Activated CD4-positive, alpha-beta T cell treated with anti-CD3 and anti-CD28 coated beads for 48 hours (primary cell): ENCODE results near the gene CCHCR1.

Experiments used
- DNase-seq: peaks from one replicate; pipeline ENCODE4 v3.0.0-alpha.2; 2020

CCHCR1 gene

GRCh38 chr6:31125586-31126363 lies 31.8 kb downstream of the CCHCR1 start:
- DNase-seq, result no peak

DNA sequence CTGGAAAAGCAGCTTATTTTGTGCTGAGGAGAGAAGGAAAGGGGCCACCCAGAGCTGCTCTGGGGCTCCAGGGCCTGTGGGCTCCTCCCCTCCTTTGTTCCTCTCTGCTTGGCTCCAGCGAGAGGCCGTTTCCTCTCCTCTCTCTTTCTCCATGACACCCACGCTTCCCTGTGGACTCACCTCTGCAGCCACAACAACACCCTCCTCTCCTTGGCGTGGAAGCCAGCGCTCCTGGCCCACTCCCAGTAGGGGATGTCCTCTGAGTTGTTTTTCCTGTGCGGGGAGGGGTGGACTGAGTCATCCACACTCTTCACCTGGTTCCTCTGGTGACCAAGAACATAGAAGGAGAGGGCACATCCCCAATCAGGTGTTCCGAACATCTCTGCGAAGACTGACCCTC lies 32.4 kb downstream of the CCHCR1 start:
- DNase-seq, result no peak

DNA sequence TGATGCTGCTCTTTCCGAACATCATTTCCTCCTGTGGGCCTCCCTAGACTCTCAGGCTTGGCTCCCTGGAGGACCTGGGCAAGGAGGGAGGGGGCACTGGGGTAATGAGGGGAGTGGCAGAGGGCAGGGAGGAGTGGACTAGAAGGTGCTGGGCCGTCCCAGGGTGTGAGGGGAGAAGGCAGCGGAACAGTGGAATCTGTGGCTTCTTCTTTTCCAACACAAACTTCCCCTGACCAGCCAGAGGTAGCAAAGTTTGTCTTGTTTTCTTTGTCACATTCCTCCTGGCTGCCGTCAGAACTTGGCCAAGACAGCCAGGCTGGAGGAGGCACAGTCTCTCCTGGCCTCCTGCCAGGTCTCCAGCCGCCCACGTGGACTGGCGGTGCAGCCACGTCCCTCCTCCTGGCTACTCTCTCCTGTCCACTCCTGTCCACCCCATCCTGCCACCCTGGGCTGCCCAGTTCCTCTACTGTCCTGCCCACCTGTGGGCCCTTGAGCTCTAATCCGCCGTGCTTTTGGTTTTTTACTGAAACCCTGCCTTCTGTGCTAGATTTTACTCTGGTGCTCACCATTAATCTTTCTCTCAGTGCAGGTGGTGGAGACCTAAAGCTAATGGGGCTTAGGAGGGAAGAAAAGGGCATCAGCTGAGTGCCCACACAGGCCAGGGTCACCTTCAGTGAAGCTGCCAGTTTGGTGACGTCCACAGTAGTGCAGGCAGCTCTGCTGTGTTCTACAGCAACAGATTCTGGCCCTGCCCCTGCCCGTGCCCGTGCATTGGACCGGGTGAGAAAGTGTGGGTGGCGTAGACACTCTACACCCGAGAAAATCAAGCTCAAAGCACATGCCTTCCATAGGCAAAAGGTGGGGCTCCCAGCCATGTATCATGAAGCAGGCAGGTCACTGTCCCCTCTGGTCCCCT lies 34.6 kb downstream of the CCHCR1 start:
- DNase-seq, result no peak

- no peak for DNase-seq
Observed at GRCh38 chr6:31121131-31121790, 36.3 kb downstream of the CCHCR1 start.

GRCh38 chr6:31120151-31120915 lies 37.3 kb downstream of the CCHCR1 start, which contains the start of gene CDSN:
CDSN (minus strand) TSS chr6:31120446; CDS start chr6:31120419, 27 bp downstream.
- DNase-seq, result no peak

- no peak for DNase-seq
Observed at GRCh38 chr6:31118178-31118577, 39.4 kb downstream of the CCHCR1 start.

- DNase-seq, result no peak
Observed at GRCh38 chr6:31116661-31117385, 40.8 kb downstream of the CCHCR1 start.

GRCh38 chr6:31115941-31116560 lies 41.6 kb downstream of the CCHCR1 start:
- no peak for DNase-seq

DNA sequence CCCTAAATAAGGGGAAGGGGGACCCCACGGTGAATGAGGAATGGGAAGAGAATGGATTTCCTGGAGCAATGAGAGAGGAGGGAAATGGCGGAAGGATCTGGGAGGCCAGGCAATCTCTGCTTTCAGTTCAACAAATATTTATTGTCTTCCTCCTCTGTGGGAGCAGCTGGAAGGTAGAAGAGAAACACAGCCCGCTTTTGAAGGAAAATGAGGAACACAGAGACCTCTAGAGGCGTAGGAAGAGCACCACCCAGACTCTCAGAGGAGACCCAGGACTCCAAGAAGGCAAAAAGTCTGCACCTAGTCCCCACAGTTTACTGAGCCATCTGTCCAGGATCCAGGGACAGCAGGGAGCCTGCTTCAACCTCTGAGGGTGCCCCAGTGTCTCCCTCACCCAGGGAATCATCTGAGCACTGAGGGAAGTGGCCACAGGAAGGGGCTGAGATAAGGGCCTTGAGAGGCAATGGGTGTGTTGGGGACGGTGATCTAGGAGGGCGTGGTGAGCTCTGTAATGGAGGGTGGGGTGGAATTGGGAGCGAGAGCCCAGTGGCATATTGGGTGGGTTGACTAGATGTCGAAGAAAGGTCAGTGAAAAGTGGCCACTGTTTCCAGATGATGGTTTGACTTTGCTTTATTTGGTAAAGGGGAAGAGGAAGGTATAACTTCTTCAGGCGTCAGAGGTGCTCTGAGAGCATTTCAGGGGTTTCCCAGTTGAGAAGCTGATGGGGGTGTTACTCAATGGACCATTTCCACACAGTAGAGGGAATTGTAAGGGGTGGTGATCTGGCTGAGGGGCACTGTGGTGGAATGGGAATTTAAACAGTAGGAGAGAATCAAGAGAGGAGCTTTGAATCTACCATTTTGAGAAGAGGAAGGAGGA lies 42.4 kb downstream of the CCHCR1 start:
- no peak for DNase-seq

GRCh38 chr6:31114541-31114878 lies 43.1 kb downstream of the CCHCR1 start, which contains the start of gene PSORS1C1:
PSORS1C1 (plus strand) TSS chr6:31114800; CDS start chr6:31129633, 14,833 bp downstream.
- DNase-seq, result no peak

DNA sequence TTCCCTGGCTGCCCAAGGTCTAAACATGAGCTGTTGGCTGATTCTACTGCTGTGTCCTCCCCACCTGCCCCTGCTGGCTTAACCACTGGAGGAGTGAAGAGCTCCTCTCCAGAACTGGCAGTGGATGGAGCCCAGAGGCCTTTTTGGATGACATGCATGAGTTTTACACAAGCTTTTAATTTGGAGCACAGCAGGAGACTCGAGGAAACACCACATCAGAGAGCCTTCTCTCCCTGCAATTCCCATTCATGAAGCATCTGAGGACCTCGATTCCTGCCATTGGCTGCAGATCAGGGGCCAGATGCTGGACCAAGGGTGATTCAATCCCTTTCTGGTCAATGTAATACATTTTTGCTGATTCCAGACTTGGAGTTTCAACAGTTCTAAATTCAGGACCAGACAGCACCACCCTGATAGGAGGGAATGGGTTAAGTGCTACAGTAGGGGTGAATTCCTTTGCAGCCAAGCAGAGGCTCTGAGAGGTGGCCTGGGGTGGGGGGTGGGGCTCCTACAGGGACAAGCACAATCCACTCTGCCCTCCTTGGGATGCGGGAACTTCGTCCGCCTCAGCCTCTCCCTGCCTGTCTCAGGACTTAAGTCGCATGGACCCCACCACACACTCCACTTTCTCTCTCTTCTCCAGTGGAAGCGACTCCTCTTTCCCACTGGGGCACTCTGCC lies 43.6 kb downstream of the CCHCR1 start:
- no peak for DNase-seq

DNA sequence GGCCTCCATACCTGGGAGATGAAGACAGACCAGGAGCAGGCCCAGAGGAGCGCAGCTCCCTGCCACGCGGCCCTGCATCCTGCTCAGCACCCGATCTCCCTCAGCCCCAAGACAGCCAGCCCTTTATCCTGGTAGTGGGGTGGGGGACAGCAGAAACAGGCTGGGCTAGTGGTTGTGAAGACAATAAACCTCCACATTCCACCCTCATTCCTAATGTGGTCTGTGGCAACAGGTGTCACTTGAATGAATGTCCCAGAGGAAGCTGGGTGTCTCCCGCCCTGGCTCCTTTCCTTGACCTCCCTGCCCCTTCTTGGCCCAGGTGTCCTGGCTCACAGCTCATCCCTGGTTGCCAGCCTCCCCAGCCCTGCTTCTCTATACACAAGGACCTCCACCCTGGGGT lies 45.1 kb downstream of the CCHCR1 start, which contains the start of gene C6orf15:
C6orf15 (minus strand) TSS at position 98 of the 400 bp plus-strand sequence; CDS start at position 78, 20 bp downstream.
- no peak for DNase-seq

GRCh38 chr6:31111712-31112111 lies 45.9 kb downstream of the CCHCR1 start:
- no peak for DNase-seq

DNA sequence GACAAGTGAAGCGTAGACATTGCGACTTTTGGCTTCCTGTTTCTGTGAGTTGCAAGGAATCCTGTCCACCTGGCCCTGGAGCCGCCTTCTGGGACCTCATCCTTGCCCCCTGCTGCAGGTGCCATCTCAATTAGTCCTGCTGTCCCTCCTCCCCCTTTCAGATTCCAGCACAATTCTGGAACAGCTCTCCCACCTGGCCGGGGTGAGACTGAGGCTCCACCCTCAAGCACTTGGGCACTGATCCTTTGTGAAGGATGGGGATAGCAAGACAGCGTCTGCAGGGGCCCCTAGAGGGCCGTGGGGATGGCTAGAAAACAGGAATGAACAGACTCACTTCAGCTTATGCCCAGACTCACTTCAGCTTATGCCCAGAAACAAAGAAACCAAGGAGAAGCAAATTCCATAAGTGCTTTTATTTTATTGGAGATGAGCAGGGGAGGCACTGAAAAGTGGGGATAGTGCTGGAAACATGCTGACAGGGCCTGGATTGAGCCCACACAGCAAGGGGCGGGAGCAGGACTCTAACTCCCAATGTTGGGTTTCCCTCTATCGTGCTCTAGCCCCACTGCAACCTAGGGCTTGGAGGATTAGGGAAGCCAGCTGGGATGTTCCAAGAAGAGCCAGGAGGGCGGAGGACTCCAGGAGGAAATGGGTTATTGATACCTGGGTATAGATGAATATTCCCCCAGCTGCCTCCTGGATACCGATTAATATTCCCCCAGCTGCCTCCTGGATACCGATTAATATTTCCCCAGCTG lies 46.6 kb downstream of the CCHCR1 start:
- DNase-seq, result no peak

DNA sequence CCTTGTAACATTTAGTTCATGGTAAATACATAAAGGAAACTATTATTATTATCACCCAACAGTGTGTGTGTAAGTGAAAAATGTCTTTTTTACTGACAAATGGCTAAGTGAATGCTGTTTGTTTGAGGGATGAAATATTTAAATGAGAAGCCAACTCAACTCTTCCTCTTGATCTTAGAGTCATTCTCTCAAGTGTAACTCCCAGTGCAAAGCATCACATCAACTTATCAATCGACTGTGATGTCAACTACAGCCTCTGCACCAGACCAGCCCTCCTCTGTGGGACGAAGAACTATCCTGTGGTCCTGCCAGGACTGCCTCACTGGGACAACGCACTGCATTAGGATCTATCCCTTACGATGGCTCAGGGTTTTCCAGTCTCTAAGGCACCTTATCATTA lies 50.5 kb downstream of the CCHCR1 start:
- DNase-seq, result no peak

- no peak for DNase-seq
Observed at GRCh38 chr6:31103136-31103535, 54.5 kb downstream of the CCHCR1 start.

DNA sequence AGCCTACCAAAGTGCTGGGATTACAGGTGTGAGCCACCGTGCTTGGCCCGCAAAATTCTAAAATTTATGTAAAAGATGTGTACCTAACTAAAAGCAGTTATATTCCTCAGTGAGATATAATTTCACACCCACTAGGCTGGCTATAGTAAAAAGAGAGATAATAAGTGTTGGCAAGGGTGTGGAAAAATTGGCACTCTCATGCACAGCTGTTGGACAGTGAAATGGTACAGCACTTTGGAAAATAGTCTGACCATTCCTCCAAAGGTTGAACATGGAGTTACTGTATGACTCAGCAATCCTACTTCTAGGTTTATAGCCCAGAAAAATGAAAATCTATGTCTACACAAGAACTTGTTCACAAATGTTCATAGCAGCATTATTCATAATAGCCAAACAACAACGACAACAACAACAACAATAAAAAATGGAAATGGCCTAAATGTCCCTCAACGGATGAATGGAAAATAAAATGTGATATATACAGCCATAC lies 59.1 kb downstream of the CCHCR1 start:
- DNase-seq, result no peak

- no peak for DNase-seq
Observed at GRCh38 chr6:31096656-31097055, 60.9 kb downstream of the CCHCR1 start.

DNA sequence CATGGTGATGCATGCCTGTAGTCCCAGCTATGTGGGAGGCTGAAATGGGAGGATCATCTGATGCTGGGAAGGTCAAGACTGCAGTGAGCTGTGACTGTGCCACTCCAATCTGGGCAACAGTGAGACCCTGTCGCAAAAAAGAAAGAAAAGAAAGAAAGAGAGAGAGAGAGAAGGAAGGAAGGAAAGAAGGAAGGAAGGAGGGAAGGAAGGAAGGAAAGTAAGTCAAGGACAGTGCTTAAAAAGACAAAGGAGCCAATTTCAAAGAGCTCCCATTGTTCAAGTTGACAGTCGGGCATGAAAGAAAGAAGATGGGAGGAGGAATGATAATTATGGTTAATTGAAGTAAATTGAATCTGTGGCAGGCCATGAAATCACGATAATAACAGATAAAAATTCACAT lies 61.4 kb downstream of the CCHCR1 start:
- no peak for DNase-seq
